Endometrial microvascular endothelial cells (primary cell): ENCODE measurements around the gene PIEZO2. TPM values are rescaled to one million over a fixed set of nuclear protein-coding genes. Genes with fewer than 3 reads are reported as not detected.

Experiments
- in situ Hi-C: cut with HindIII; loops from 2 replicates; pipeline ENCODE4 v1.10.0; 2017; ENCODE audit warnings: low sequenced_read_pairs, low pct_unique_long_range_greater_than_20kb; ENCODE audit errors: inconsistent ontology term
- total RNA-seq: library from RNA; depleted of rRNA; stranded (reverse); fragments of >200 nt; gene quantifications from one replicate; pipeline ENCODE4 v1.2.3, GENCODE V29; 2015; ENCODE audit errors: inconsistent ontology term

PIEZO2 gene
- total RNA-seq, 1 donor from 2014 or later: under 0.01 TPM

DNA sequence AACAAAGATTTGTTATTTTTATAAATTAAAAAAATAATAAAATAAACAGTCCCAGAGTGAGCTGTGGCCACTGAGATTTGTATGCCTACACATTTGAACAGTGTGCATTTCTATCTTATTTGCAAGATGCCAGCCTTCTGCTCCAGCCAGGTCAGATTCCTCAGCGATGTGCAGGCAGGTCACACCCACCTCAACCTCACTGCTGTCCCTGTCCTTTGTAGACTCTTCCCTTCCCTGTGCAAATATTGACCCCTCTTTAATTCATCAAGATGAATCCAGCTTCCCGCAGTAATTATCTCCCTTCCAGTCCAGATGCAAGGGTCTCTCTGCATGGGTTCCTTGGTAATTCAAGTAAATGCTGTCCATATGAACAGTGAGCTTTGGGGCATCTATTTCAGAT is 256.2 kb downstream of the PIEZO2 start:
- in situ Hi-C loops: no loop called here

DNA sequence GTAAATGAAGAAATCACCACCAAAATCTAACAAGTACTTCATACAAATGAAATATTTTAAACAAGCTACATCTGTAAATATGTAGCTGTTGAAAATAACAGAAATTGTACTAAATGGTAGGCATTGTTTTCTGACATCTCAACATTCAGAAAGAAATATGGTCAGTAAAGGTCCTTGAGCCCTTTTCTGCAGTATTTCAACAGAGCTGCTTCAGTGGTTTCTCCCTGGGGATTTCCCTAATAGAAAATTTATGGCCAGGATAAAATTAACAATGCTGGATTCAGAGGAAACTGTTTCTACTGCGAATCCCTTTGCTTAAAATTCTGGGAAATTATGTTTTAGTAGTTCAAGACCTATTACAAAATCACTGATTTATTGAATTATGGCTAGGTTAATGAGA is 256.6 kb downstream of the PIEZO2 start:
- in situ Hi-C loops: no loop called here

DNA sequence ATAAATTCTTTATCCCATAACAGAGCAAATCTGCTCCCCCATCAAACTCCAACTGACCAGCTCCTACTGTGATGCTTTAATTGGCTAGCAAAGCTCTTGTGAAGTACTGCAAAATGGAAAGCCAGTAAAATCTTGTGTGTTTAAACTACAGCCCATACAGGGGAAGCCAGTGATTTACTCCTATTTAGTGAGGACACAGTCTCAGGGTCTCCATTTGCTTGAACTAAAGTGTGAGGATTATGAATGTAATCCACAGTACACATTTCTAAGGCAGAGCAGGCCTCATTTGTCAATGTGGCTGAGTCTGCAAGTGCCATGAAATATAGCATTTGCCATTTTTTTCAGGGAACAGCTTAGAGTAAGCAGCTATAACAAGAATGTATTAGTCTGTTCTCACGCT is 259.3 kb downstream of the PIEZO2 start:
- in situ Hi-C loops: no loop called here

DNA sequence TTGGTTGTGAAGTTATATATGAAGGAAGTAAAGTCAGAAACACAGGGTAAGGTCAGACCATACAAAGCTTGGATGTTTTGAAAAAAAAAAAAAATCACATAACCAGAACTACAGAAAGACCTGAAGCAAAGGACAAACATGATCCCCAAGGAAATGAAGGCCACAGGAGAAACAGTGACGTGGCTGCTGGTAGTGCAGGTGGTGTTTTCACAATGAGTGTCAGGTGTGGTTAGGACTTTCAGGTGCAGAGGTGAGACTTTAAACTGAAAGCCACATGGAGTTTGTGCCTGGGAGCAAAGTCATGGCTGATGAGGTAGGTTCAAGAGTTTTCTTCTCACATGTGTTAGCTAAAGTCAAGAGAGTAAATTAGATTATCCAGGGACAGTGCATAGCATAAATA is 270.7 kb downstream of the PIEZO2 start:
- in situ Hi-C loops: no loop called here

DNA sequence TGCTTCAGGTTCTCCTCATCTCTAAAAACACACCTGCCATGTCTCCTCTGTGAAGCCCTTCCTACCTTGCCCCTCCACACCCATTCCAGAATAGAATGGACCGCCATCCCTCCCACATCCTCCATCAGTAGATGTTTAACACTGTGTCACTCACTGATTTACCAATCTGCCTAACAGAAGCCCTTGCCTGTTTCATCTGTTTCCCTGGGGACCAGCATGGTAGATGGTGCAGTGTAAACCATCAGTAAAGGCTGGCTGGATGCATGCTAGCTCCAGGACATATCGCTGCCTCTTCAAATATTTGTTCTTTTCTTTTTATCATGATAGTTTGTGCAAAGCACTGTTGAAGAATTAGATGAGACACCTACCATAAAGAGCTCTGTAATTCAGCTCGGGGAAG is 271.4 kb downstream of the PIEZO2 start:
- in situ Hi-C loops: no loop called here

DNA sequence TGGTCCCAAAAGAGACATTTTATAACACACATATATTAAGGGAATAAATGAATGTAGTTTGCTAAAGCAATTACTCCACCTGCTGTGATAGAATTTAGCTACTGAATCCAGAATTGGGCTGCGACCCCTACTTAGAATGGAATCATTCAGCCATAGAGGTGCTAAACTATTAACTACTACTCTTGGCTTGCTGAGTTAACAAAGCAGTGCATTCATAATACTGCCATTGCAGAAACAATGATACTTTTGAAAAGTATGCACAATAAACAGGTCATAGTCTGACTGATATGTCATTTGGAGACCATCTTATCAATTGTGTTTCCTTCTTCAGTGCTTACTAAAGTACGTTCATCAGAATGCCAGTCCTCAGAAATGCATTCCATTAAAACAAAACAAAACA is 273.6 kb downstream of the PIEZO2 start:
- in situ Hi-C loops: no loop called here

DNA sequence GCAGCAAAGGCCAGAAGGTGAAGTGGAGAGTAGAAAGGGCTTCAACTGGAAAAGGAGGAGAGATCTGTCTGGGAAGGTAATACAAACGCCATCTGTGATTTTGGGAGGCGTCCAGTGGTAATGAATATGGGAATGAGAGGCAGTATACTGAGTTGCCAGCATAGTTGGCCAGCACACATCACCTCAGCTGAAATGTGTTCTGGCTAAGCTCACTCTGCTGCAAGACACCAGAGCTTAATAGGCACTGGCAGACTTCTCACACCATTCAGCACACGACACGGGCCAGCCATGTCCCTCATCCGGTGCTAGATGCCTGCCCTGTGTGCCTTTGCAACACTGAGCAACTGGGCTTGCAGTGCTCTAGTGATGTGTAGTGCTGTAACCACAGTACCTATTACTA is 277.1 kb downstream of the PIEZO2 start:
- in situ Hi-C loops: no loop called here

DNA sequence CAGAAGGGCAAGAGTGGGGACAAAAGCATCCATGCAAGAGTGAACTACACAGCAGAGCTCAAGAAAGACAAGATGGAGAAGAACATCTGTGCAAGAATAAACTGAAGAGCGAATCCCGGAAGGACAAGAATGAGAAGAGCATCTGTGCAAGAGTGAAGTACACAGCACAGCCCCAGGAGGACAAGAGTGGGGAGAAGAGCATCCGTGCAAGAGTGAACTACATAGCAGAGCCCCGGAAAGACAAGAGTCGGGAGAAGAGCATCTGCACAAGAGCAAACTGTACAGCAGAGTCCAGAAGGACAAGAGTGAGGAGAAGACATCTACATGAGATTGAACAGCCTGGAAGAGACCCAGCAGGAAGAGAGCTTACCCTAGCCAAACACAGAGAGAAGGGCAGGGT is 284.6 kb downstream of the PIEZO2 start:
- in situ Hi-C loops: no loop called here

DNA sequence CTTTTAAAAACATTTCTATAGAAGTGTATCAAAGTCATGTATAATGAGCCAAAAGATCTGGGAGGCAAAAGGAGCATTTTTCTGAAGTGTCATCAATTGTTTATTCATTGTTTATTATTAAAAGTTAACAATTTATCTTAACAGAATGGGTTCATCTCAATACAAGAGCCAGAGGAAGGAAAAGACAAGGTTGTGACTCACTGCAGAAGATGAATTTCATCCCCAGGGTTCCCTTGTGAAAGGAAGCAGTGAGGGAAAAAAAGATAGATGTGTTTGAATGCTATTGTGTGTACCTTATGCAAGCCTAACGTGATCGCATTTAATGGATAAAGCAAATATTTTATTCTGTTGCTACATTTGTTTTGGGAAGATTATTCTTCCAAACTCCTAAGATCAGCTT is 286.3 kb downstream of the PIEZO2 start:
- in situ Hi-C loops: no loop called here

DNA sequence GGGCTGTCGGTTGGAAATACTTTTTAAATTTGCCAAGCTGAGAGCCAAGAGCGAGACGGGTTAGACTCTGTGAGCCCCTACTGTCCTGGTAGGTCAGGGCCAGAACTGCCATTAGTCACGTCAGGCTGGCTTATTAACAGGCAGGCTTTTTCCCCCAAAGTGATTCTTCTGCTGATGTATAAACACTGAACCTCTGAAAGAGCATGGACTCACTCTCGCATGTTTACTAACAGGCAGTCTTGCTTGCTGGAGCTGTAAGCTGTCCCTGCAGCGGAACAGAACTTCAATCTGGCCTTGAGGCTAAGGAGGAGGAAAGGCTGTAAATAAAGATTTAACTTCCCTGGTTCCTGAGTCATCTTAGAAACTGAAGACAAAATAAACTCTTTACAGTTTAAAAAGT is 288.4 kb downstream of the PIEZO2 start:
- in situ Hi-C loops: no loop called here

DNA sequence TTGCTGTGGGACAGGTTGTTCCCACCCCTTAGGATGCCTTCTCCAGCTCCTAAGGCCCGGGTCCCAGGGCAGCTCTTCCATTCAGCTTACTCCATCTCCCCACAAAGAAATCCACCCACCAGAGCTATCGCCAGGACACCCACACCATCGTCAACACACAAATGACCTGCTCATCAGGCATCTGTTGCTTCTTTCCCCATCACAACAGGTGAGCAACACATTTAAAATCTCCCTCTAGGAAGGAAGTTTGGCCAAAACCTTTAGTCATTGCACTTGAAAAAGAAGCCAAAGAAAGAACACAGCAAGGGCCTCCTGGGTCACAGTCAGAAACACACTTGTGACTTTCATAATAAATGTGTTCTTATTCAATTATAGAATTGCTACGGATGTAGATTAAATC is 289.0 kb downstream of the PIEZO2 start:
- in situ Hi-C loops: no loop called here

DNA sequence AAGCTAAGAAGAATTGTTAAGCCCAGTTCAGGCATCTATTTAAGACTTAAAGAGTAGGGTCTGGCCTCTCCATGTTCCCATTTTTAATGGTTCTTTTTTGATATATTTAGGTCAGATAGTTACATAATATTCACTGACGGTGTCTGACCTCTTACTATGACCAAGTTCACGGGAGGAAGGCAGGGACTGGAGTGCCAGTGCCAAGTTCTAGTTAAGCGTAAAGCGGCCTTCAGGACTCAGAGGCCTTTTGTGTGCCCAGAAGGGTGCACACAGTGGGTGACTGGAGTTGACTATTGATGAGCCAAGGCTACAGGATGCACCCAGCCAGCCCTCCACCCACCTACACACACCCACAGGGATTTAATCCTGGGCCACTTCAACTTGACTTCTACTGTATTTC is 290.9 kb downstream of the PIEZO2 start:
- in situ Hi-C loops: no loop called here

DNA sequence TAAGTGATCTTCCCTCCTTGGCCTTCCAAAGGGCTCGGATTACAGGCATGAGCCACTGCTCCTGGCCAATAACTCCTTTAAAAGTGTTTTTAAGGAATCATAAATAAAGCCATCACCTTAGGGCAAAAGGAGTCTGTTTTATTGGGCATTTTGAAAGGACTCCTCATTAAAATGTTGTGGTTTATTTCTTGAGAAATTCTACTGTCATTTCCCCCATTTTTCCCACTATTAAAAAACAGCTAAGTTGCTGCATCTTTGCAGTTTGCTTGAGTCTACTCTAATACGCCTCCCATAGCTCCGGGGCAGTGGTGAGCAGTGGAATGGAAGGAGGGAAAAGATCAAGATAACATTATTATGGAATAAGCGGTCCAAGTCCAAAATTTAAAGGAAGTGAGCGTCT is 293.2 kb downstream of the PIEZO2 start:
- in situ Hi-C loops: no loop called here

DNA sequence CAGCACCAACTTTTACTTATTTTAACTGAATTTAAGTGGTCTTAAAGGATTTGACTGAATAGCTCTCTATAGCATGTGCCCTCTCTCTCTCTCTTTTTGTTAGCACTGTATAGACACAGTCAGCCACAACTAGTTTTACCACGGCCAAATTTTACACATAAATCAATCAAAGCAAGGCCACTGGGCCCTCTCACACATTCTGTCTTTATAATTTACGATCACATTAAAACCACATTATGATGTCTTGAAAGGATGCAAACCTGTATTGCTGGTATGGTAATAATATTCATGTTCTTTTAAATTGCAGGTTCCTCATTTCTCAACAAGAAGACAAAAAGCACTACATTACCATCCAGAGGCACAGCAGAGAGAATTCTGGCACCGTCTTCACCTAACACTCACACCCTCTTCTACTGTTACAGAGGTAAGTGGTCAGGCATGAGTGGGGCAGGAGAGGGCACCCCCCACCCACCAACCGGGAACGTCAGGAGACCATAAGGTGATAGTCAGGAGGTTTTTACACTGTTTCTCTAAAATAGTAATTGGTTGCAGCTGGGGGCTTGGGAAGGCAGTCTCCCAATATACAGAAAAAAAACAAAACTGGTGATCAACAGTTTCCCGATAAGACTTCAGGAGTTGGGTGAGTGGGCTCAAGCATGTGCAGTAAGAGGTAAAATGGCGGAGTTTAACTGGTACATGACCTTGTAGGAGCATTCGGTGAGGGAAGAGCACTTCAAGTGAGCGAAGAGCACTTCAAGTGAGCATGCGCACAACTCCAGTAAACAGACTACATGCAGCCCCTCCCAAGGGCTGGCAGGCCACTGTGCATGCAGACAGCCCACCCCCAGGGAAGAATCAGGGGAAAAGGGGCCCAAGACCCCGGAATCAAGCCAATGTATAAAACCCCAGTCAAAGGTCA is 296.7 kb downstream of the PIEZO2 start:
- in situ Hi-C loops: no loop called here

DNA sequence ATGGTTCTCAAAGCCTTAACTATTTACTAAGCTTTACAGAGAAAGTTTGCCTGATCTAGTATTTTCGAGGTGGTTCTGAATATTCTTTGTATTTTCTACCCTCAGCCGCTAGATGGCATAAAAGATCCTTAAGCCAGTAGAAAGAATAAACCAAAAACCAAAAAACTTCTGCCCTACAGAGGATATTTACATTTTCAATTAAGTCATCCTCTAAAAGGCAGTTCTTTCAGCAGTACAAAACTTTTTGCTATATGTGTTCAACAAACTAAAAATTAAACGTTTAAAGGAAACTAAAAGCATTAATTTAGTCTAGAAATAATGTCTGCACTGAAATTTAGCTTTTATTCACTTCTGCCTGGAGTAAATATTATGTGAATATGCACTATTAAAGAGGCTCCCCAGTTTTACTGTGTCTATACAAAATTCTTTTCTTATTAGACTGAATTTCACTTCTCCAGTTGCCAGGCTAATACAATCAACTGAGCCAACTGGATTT is 297.5 kb downstream of the PIEZO2 start:
- in situ Hi-C loops: no loop called here

DNA sequence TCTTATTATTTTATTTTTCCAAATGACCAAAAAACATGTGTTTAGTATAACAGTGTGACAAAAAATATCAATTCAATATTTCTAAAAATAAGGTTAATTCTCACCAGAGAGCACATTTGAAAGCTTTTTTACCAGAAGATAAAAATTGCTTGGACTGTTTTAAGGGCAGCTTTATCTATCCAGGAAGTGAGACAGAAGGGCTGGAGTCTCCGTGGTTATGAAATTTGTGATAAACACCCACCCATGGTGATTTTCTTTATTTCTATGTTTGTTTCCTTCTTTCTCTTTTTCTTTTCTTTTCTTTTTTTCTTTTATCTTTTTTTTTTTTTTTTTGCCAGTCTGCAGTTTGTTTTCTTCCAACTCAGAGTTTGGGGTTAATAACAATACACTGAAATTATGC is 298.5 kb downstream of the PIEZO2 start:
- in situ Hi-C loops: no loop called here

DNA sequence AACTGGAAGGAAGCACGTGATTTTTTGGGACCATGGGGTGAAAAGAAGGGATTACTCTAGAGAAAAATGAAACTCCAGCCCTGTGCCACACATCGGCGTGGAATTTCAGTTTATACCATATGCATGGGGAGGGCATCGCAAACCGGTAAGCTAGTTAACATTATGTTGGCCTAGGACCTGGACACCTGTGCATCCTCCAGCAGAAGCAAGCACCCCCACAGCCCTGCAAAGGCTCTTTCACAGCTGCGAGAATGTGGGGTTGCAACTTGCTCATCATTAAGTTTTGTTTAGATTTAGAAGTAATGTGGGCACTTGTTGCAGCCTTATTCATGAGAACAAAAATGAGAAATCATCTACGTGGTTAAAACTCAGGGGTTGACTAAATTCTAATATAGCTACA is 299.2 kb downstream of the PIEZO2 start:
- in situ Hi-C loops: no loop called here

DNA sequence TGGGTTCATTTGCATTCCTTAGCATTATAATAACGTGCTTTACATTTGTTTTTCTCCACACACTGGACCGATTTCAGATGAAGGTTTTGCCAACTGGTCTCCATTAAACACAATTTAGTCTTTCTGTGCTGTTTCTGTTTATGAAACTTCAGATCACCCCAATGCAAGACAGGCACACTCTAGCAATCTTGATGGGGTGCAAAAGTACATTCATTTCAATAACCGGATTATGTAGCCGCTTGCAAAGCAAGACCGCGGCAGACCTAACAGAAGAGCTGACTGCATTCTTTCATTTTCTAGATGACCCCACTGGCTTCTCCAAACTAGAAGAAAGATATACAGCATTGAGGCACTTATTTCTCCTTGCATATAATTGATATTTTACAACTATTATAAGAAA is 301.5 kb downstream of the PIEZO2 start:
- in situ Hi-C loops: no loop called here

DNA sequence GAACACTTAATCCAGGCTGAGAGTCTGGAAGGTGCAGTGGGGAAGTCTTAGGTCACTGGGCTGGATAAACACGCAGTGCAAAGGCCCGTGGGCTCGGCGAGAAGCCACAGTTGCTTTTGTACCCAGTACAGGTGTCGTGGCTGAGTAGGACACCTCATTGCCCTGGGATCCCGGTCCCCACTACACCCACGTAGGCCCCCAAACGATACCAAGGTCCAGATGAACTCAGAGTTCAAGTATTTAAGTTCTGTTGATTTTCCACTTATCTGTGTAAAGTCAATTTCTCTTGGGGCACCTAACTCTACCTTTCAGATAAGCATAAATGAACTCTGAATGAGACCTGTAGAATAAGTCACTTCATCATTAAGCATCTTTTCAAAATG is 302.0 kb downstream of the PIEZO2 start:
- in situ Hi-C loops: no loop called here

DNA sequence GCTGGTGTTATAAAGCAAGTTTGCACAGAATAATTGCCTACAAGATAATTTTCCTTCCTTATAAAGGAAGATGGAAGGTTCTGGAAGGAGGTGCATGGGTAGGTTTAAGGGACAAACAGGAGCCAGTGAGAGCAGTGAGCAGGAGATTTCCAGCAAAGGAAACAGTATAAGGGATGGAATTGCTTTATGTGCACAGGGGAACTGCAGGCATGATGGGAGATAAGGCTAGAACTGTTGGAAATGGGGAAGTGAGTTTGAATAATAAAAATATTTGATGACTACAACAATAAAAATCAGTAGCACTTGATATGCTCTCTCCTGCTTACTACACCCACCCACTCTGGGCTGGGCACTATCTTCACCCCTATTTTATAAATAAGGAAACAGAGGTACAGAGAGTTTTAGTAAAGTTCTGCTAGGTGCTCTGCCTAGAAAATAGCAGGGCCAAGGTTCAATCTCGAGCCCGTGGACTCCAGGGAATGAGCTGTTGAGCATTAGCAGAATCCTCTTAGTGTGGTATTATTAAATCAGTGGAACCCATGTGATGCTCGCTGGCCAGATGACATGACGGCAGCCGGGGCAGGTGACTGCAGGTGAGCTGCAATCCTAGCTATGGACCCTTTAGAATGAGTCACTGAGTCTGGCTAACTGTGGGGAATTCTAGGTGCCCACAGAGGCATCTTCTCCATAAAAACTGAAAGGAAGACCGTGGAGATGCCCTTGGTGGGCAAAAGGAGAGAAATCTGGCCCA is 302.5 kb downstream of the PIEZO2 start:
- in situ Hi-C loops: no loop called here
